H9 (cell line): ENCODE results near the gene TTC23L. TPM values are rescaled to one million over a fixed set of nuclear protein-coding genes. Genes with fewer than 3 reads are reported as not detected.

Experiments used
- DNase-seq: peaks from one replicate; pipeline ENCODE4 v3.0.0-alpha.2; 2017
- H2AFZ ChIP-seq: one replicate; pipeline ENCODE4 v1.6.1; 2013; ENCODE audit warnings: mild to moderate bottlenecking, low read length, control low read depth, moderate library complexity
- H2AK5ac ChIP-seq: 2 replicates; pipeline ENCODE4 v1.6.1; 2013; ENCODE audit warnings: low read length, control low read depth, mixed read lengths; ENCODE audit not compliant: insufficient read length
- H2BK120ac ChIP-seq: one replicate; pipeline ENCODE4 v1.6.1; 2013; ENCODE audit warnings: low read depth, mild to moderate bottlenecking, low read length, control low read depth, inconsistent platforms; ENCODE audit not compliant: poor library complexity, severe bottlenecking
- H2BK12ac ChIP-seq: 2 replicates; pipeline ENCODE4 v1.6.1; 2013; ENCODE audit warnings: low read length, control low read depth, mixed read lengths, low read depth; ENCODE audit not compliant: insufficient read length
- H2BK15ac ChIP-seq: 2 replicates; pipeline ENCODE4 v1.6.1; 2013; ENCODE audit warnings: low read depth, low read length, control low read depth
- H2BK20ac ChIP-seq: one replicate; pipeline ENCODE4 v1.6.1; 2013; ENCODE audit warnings: low read depth, mild to moderate bottlenecking, low read length, control low read depth, inconsistent platforms; ENCODE audit not compliant: poor library complexity, severe bottlenecking
- H2BK5ac ChIP-seq: 2 replicates; pipeline ENCODE4 v1.6.1; 2013; ENCODE audit warnings: low read length, control low read depth, mixed read lengths; ENCODE audit not compliant: insufficient read length
- H3K14ac ChIP-seq: 2 replicates; pipeline ENCODE4 v1.6.1; 2013; ENCODE audit warnings: low read length, control low read depth; ENCODE audit not compliant: insufficient read depth
- H3K18ac ChIP-seq: 2 replicates; pipeline ENCODE4 v1.6.1; 2013; ENCODE audit warnings: low read depth, mild to moderate bottlenecking, mixed read lengths, low read length, control low read depth; ENCODE audit not compliant: insufficient read length
- H3K23ac ChIP-seq: 2 replicates; pipeline ENCODE4 v1.6.1; 2013; ENCODE audit warnings: low read length, control low read depth, mixed read lengths, low read depth; ENCODE audit not compliant: insufficient read length
- H3K23me2 ChIP-seq: 2 replicates; pipeline ENCODE4 v1.6.1; 2013; ENCODE audit warnings: low read depth, mild to moderate bottlenecking, mixed read lengths, low read length, control low read depth; ENCODE audit not compliant: insufficient read length, poor library complexity, severe bottlenecking
- H3K27ac ChIP-seq: 2 replicates; pipeline ENCODE4 v1.5.1; 2013; ENCODE audit warnings: low read length, control low read depth, mixed read lengths, low read depth; ENCODE audit not compliant: insufficient read length
- H3K27me3 ChIP-seq: 2 replicates; pipeline ENCODE4 v1.6.1; 2013; ENCODE audit warnings: low read length, control low read depth, inconsistent platforms; ENCODE audit not compliant: insufficient read depth
- H3K4ac ChIP-seq: 2 replicates; pipeline ENCODE4 v1.6.1; 2013; ENCODE audit warnings: low read depth, mild to moderate bottlenecking, control low read depth, inconsistent platforms, low read length, moderate library complexity
- H3K4me1 ChIP-seq: 2 replicates; pipeline ENCODE4 v1.6.1; 2013; ENCODE audit warnings: low read length, control low read depth, inconsistent platforms; ENCODE audit not compliant: insufficient read depth
- H3K4me2 ChIP-seq: 2 replicates; pipeline ENCODE4 v1.6.1; 2013; ENCODE audit warnings: low read length, control low read depth, mixed read lengths; ENCODE audit not compliant: insufficient read length, insufficient read depth
- H3K56ac ChIP-seq: 2 replicates; pipeline ENCODE4 v1.6.1; 2013; ENCODE audit warnings: low read depth, mild to moderate bottlenecking, mixed read lengths, low read length, control low read depth; ENCODE audit not compliant: insufficient read length
- H3K79me1 ChIP-seq: 2 replicates; pipeline ENCODE4 v1.6.1; 2013; ENCODE audit warnings: low read depth, mild to moderate bottlenecking, moderate library complexity, low read length, control low read depth, inconsistent platforms; ENCODE audit not compliant: insufficient read depth, poor library complexity, severe bottlenecking
- H3K79me2 ChIP-seq: 2 replicates; pipeline ENCODE4 v1.6.1; 2013; ENCODE audit warnings: low read length, control low read depth, inconsistent platforms; ENCODE audit not compliant: insufficient read depth
- H3K9ac ChIP-seq: 2 replicates; pipeline ENCODE4 v1.6.1; 2013; ENCODE audit warnings: low read length, control low read depth, mixed read lengths; ENCODE audit not compliant: insufficient read length; ENCODE audit errors: extremely low read depth
- H3K9me3 ChIP-seq: one replicate; pipeline ENCODE4 v1.6.1; 2013; ENCODE audit warnings: low read depth, low read length, inconsistent platforms; ENCODE audit not compliant: control insufficient read depth
- H3T11ph ChIP-seq: one replicate; pipeline ENCODE4 v1.6.1; 2013; ENCODE audit warnings: mild to moderate bottlenecking, low read length, control low read depth, inconsistent platforms
- H4K20me1 ChIP-seq: one replicate; pipeline ENCODE4 v1.6.1; 2013; ENCODE audit not compliant: control insufficient read depth, insufficient read length, insufficient read depth
- H4K5ac ChIP-seq: 2 replicates; pipeline ENCODE4 v1.6.1; 2013; ENCODE audit warnings: low read depth, mild to moderate bottlenecking, mixed read lengths, low read length, control low read depth; ENCODE audit not compliant: insufficient read length
- H4K8ac ChIP-seq: replicated peaks from 2 replicates; pipeline ENCODE4 v1.6.1; 2013; ENCODE audit warnings: low read length, control low read depth, mixed read lengths, low read depth; ENCODE audit not compliant: insufficient read length
- H4K91ac ChIP-seq: 2 replicates; pipeline ENCODE4 v1.6.1; 2013; ENCODE audit warnings: low read depth, mild to moderate bottlenecking, moderate library complexity, mixed read lengths, low read length, control low read depth; ENCODE audit not compliant: insufficient read length
- H3K27ac Mint-ChIP-seq, 3 experiments: 2 replicates in 2 of 3; 3 replicates in 1 of 3; pipeline ENCODE4 v1.8.0; 2020 to 2021; ENCODE audit warnings: mixed read lengths in 3 of 3, mild to moderate bottlenecking in 1 of 3, moderate library complexity in 1 of 3
- H3K27me3 Mint-ChIP-seq: 2 replicates; pipeline ENCODE4 v1.8.0; 2021; ENCODE audit warnings: low read depth, mild to moderate bottlenecking, moderate library complexity, mixed read lengths
- H3K36me3 Mint-ChIP-seq, 3 experiments: 2 replicates in 2 of 3; 3 replicates in 1 of 3; pipeline ENCODE4 v1.8.0; 2020 to 2021; ENCODE audit warnings: low read depth in 3 of 3, mixed read lengths in 3 of 3; ENCODE audit not compliant: insufficient read depth in 1 of 3
- H3K4me1 Mint-ChIP-seq, 2 experiments: 2 replicates each; pipeline ENCODE4 v1.8.0; 2020; ENCODE audit warnings: mixed read lengths in 2 of 2
- H3K4me3 Mint-ChIP-seq, 2 experiments: 2 replicates in 1 of 2; 3 replicates in 1 of 2; pipeline ENCODE4 v1.8.0; 2020 to 2021; ENCODE audit warnings: mild to moderate bottlenecking in 2 of 2, mixed read lengths in 2 of 2, moderate library complexity in 1 of 2
- H3K9me3 Mint-ChIP-seq, 2 experiments: 2 replicates in 1 of 2; 3 replicates in 1 of 2; pipeline ENCODE4 v1.8.0; 2020; ENCODE audit warnings: mild to moderate bottlenecking in 2 of 2, mixed read lengths in 2 of 2, moderate library complexity in 1 of 2
- WGBS: extraction: QIAGEN DNeasy Blood & Tissue Kit; methylation state at CpG from one replicate; pipeline ENCODE4 v1.1.7; 2013; ENCODE audit warnings: missing lambda C conversion rate, low lambda C conversion rate, mixed read lengths; ENCODE audit not compliant: insufficient read length; ENCODE audit errors: extremely low coverage; 5-methylcytosine and 5-hydroxymethylcytosine counted together
- total RNA-seq: library from RNA; stranded (reverse); gene quantifications from 2 replicates; pipeline ENCODE4 v1.2.1, GENCODE V29; 2021
- TF ChIP-seq, protein P1 (sequence below): fragments of 200-600 bp; sonication (generic); conservative IDR thresholded peaks from 3 replicates; pipeline ENCODE4 v1.8.0; 2021; ENCODE audit warnings: antibody characterized with exemption, mild to moderate bottlenecking

Gene TTC23L
- total RNA-seq, 1 experiment from 2014 or later, result 0.96 TPM

DNA sequence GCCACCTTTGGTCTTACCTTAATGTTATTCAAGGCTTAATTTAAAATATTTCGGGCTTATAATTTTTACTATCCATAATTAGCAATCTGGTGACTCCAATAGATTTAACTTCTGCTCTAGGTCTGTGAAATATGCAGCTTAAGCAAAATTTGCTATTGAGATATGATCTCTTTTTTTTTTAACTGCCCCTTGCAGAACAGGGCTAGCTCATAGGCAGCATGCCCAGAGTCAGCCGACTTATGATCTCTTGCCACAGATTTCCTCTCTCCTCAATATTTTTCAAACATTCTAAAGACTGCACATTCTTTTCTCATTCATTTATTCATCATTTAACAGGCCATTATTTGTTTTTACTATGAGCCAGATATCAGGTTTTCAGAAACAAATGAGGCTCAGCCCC, 4.5 kb downstream of the TTC23L start:
- no peak overlapping the region for H3K27ac ChIP-seq
- no peak overlapping the region for H2BK20ac ChIP-seq
- H4K20me1 ChIP-seq, result no peaks in the 10 kb centered on the region
- H2BK15ac ChIP-seq, result no peak overlapping the region
- no peak overlapping the region for H2BK5ac ChIP-seq
- no peak overlapping the region for H3K23ac ChIP-seq
- no peak overlapping the region for H2AK5ac ChIP-seq
- H4K5ac ChIP-seq, result no peak overlapping the region
- Mint-ChIP-seq H3K36me3 (peaks cover 4 to 16% (median 5%) of the 10 kb centered on the region in 3 experiments; a peak in 6 of 7 replicates), H3K9me3 (peaks cover 3 to 4% of the 10 kb centered on the region in 2 experiments; a peak in 3 of 5 replicates), H3K4me3 (no peak overlapping the region), H3K4me1 (peaks cover 12 to 16% of the 10 kb centered on the region in 2 experiments), H3K27ac (no peak overlapping the region), H3K27me3 (no peaks in the 10 kb centered on the region; the same call in 1 of the 2 replicates)
- H4K8ac ChIP-seq, result no peak overlapping the region
- H3T11ph ChIP-seq, result no peak overlapping the region
- H3K79me1 ChIP-seq, result no peaks in the 10 kb centered on the region
- H4K91ac ChIP-seq, result no peak overlapping the region
- no peaks in the 10 kb centered on the region; the same call in 1 of the 2 replicates for H3K4me1 ChIP-seq
- H3K4me2 ChIP-seq, result no peak overlapping the region
- no peak overlapping the region for H3K14ac ChIP-seq
- TF ChIP-seq, protein P1, sequence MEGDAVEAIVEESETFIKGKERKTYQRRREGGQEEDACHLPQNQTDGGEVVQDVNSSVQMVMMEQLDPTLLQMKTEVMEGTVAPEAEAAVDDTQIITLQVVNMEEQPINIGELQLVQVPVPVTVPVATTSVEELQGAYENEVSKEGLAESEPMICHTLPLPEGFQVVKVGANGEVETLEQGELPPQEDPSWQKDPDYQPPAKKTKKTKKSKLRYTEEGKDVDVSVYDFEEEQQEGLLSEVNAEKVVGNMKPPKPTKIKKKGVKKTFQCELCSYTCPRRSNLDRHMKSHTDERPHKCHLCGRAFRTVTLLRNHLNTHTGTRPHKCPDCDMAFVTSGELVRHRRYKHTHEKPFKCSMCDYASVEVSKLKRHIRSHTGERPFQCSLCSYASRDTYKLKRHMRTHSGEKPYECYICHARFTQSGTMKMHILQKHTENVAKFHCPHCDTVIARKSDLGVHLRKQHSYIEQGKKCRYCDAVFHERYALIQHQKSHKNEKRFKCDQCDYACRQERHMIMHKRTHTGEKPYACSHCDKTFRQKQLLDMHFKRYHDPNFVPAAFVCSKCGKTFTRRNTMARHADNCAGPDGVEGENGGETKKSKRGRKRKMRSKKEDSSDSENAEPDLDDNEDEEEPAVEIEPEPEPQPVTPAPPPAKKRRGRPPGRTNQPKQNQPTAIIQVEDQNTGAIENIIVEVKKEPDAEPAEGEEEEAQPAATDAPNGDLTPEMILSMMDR, result no peak
- H2AFZ ChIP-seq, result no peak overlapping the region
- no peak overlapping the region for H3K9ac ChIP-seq
- H3K18ac ChIP-seq, result no peak overlapping the region
- H3K4ac ChIP-seq, result no peak overlapping the region
- no peak for DNase-seq
- H3K79me2 ChIP-seq, result no peaks in the 10 kb centered on the region
- no peak overlapping the region for H2BK120ac ChIP-seq
- WGBS, result no CpG with 5 or more reads among the region's 2 CpGs
- no peaks in the 10 kb centered on the region for H3K9me3 ChIP-seq
- no peak overlapping the region for H3K56ac ChIP-seq
- H2BK12ac ChIP-seq, result no peak overlapping the region
- H3K23me2 ChIP-seq, result peaks cover 7% of the 10 kb centered on the region
- H3K27me3 ChIP-seq, result no peaks in the 10 kb centered on the region
